Measurements from ENCODE around the gene SLC35E3. TPM values are rescaled to one million over a fixed set of nuclear protein-coding genes. Genes with fewer than 3 reads are reported as not detected.

Gene SLC35E3
- polyA plus RNA-seq, 1 of the 3 experiments (the other 2 are of a cell fraction) = 5.7 TPM

DNA sequence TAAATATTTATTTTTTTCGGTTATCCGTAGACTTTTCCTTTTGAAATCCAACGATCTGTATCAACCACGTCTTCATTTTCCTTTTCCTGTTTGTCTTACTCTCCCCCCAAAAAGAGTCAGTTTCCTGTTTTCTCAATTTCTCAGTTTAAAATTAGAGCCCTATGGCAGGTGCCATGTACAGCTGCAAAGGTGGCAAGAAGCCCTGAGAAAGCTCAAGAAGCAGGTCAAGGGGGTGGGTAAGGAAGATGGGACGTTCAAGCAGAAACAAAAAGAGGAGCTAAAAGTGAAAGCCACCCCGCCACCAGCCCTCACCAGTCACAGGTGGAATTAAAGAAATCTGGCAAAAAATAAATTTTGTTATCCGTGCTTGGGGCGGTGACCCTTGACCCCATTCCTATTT lies 26.7 kb downstream of the SLC35E3 start:
- POLR2A ChIA-PET = no interaction called here
- TF ChIP-seq, protein P1, sequence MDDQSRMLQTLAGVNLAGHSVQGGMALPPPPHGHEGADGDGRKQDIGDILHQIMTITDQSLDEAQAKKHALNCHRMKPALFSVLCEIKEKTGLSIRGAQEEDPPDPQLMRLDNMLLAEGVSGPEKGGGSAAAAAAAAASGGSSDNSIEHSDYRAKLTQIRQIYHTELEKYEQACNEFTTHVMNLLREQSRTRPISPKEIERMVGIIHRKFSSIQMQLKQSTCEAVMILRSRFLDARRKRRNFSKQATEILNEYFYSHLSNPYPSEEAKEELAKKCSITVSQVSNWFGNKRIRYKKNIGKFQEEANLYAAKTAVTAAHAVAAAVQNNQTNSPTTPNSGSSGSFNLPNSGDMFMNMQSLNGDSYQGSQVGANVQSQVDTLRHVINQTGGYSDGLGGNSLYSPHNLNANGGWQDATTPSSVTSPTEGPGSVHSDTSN (IDR thresholded peaks at IDR 0.05) = no peak
- TF ChIP-seq, protein P2, sequence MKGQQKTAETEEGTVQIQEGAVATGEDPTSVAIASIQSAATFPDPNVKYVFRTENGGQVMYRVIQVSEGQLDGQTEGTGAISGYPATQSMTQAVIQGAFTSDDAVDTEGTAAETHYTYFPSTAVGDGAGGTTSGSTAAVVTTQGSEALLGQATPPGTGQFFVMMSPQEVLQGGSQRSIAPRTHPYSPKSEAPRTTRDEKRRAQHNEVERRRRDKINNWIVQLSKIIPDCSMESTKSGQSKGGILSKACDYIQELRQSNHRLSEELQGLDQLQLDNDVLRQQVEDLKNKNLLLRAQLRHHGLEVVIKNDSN (IDR thresholded peaks at IDR 0.05; ENCODE audit: borderline replicate concordance, low read depth) = no peak
- TF ChIP-seq FOXM1 (IDR thresholded peaks at IDR 0.05; ENCODE audit: low read depth) = no peak
- TF ChIP-seq, protein P3, sequence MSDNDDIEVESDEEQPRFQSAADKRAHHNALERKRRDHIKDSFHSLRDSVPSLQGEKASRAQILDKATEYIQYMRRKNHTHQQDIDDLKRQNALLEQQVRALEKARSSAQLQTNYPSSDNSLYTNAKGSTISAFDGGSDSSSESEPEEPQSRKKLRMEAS (IDR thresholded peaks at IDR 0.05; ENCODE audit: low read depth) = no peak
- no peak for TF ChIP-seq YY1 (IDR thresholded peaks at IDR 0.05; ENCODE audit: low read depth)
- TF ChIP-seq, protein P4, sequence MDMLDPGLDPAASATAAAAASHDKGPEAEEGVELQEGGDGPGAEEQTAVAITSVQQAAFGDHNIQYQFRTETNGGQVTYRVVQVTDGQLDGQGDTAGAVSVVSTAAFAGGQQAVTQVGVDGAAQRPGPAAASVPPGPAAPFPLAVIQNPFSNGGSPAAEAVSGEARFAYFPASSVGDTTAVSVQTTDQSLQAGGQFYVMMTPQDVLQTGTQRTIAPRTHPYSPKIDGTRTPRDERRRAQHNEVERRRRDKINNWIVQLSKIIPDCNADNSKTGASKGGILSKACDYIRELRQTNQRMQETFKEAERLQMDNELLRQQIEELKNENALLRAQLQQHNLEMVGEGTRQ (IDR thresholded peaks at IDR 0.05; ENCODE audit: borderline replicate concordance, low read depth, low read length) = no peak
- TF ChIP-seq MEF2A (IDR thresholded peaks at IDR 0.05; ENCODE audit: borderline replicate concordance, low read depth) = no peak
- TF ChIP-seq RXRA (IDR thresholded peaks at IDR 0.05; ENCODE audit: borderline replicate concordance, low read depth) = no peak
- Histone ChIP-seq H3K36me3 (replicated peaks in 1 of 2; ENCODE audit: control insufficient read depth in 1 of 2, insufficient read depth in 2 of 2, low read length in 1 of 2) (peaks cover 0 to 4% of the 10 kb centered on the region in 2 experiments), H3K9me2 (no peaks in the 10 kb centered on the region), H3K27ac (ENCODE audit: low read depth in 2 of 2, low read length in 1 of 2) (no peak overlapping the region), H3K4me2 (no peak overlapping the region), H3K4me3 (ENCODE audit: low read depth in 2 of 2, low read length in 1 of 2) (no peak overlapping the region), H3F3A (replicated peaks; ENCODE audit: insufficient read depth) (peaks cover 3% of the 10 kb centered on the region), H2AFZ (ENCODE audit: low read depth) (no peak overlapping the region), H4K20me1 (ENCODE audit: insufficient read depth) (no peaks in the 10 kb centered on the region), H3K27me3 (ENCODE audit: insufficient read depth) (no peaks in the 10 kb centered on the region), H3K9ac (no peak overlapping the region), H3K79me2 (ENCODE audit: insufficient read depth) (no peaks in the 10 kb centered on the region), H3K4me1 (ENCODE audit: control insufficient read depth in 1 of 2, insufficient read depth in 2 of 2, low read depth in 1 of 2, low read length in 1 of 2) (no peaks in the 10 kb centered on the region; a peak in 1 of 4 replicates), H3K9me3 (no peaks in the 10 kb centered on the region)
- no peak for DNase-seq
- CTCF ChIA-PET = interaction anchor here (0.8 kb wide), 1 partner anchor 58 kb away, joined by 3 read pairs; no protein-coding TSS in a partner anchor
- 93% methylated on average over 8 of the region's 8 CpGs for WGBS (ENCODE audit: low lambda C conversion rate)

DNA sequence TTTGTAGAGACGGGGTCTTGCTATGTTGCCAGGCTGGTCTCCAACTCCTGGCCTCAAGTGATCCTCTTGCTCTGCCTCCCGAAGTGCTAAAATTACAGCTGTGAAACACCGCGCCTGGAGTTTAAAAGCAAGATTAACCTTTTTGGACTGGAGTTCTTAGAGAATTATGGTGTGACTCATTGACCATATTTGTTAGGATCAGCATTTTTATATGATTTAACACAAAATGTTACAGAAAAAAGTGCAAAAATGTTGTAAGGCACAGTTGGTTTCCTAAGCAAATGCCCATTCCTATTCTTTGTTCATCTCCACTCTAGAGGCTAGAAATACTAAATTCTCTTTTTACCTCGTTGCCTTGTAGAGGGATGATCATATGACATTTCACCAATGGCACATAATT lies 27.6 kb downstream of the SLC35E3 start:
- TF ChIP-seq GABPA (IDR thresholded peaks at IDR 0.05; ENCODE audit: low read depth) (no peak), NRF1 (IDR thresholded peaks at IDR 0.05; ENCODE audit: low read depth, low read length) (no peak), FOXM1 (IDR thresholded peaks at IDR 0.05; ENCODE audit: low read depth) (no peak), RXRA (IDR thresholded peaks at IDR 0.05; ENCODE audit: borderline replicate concordance, low read depth) (no peak), RAD21 (IDR thresholded peaks at IDR 0.05; ENCODE audit: low read length) (no peak), TEAD4 (IDR thresholded peaks at IDR 0.05; ENCODE audit: borderline replicate concordance, insufficient read depth) (no peak), FOSL2 (IDR thresholded peaks at IDR 0.05; ENCODE audit: borderline replicate concordance, low read depth) (no peak), JUND (IDR thresholded peaks at IDR 0.05) (no peak), ELF1 (IDR thresholded peaks at IDR 0.05) (no peak)
- 95% methylated on average over 5 of the region's 5 CpGs for WGBS (ENCODE audit: low lambda C conversion rate)
- H3K79me2 ChIP-seq (ENCODE audit: insufficient read depth) = no peaks in the 10 kb centered on the region
- H3K9me2 ChIP-seq = no peaks in the 10 kb centered on the region
- no peak for DNase-seq
- H3K9me3 ChIP-seq = no peaks in the 10 kb centered on the region
- H3K4me3 ChIP-seq (ENCODE audit: low read depth in 2 of 2, low read length in 1 of 2) = no peak overlapping the region
- peaks cover 0 to 4% of the 10 kb centered on the region in 2 experiments for H3K36me3 ChIP-seq (replicated peaks in 1 of 2; ENCODE audit: control insufficient read depth in 1 of 2, insufficient read depth in 2 of 2, low read length in 1 of 2)
- H3K27ac ChIP-seq (ENCODE audit: low read depth in 2 of 2, low read length in 1 of 2) = no peak overlapping the region
- ChIA-PET CTCF (interaction anchor here (1.0 kb wide), 1 partner anchor 34 kb away, joined by 3 read pairs; no protein-coding TSS in a partner anchor), POLR2A (no interaction called here)
- no peaks in the 10 kb centered on the region for H4K20me1 ChIP-seq (ENCODE audit: insufficient read depth)
- no peak overlapping the region for H2AFZ ChIP-seq (ENCODE audit: low read depth)
- H3K27me3 ChIP-seq (ENCODE audit: insufficient read depth) = no peaks in the 10 kb centered on the region
- no peak overlapping the region for H3K9ac ChIP-seq
- peaks cover 3% of the 10 kb centered on the region for H3F3A ChIP-seq (replicated peaks; ENCODE audit: insufficient read depth)
- no peak overlapping the region for H3K4me2 ChIP-seq
- H3K4me1 ChIP-seq (ENCODE audit: control insufficient read depth in 1 of 2, insufficient read depth in 2 of 2, low read depth in 1 of 2, low read length in 1 of 2) = no peaks in the 10 kb centered on the region; a peak in 1 of 4 replicates
